ENCODE results near the gene IFNW1.

DNA sequence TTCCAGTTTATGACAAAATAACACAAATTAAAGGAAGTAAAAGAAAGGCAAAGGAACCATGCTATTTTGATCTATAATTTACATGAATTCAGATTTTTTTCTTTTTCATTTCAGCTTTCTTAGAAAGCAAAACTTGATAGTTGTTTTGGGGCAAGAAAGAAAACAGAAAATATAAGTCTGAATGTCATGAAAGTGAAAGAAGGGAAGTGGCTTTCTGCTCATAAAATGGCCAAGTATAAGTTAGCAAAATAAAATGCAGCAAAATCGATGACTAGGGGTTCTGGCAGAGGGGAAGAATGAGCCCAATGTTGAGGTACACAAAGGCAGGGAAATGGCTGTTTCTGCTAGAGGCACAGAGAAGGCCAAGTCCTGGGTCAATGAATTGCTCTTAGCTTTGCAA is 3.0 kb upstream of the IFNW1 start:
- TF ChIP-seq SPI1 (IDR thresholded peaks at IDR 0.05; ENCODE audit: borderline replicate concordance, insufficient read depth, low read depth, low read length) (peak; percentile 84), EZH2 (IDR thresholded peaks at IDR 0.05; ENCODE audit: borderline replicate concordance, control insufficient read depth, low read depth, low read length) (no peak), POU2F2 (IDR thresholded peaks at IDR 0.05; ENCODE audit: borderline replicate concordance, low read depth, low read length) (no peak), BMI1 (IDR thresholded peaks at IDR 0.05; ENCODE audit: borderline replicate concordance) (no peak), POLR2A (IDR thresholded peaks at IDR 0.05; ENCODE audit: low read depth, low read length) (no peak), POLR2AphosphoS5 (IDR thresholded peaks at IDR 0.05; ENCODE audit: low read length) (no peak), CEBPB (IDR thresholded peaks at IDR 0.05; ENCODE audit: borderline replicate concordance in 1 of 2, low read depth in 2 of 2, low read length in 2 of 2) (no peak)
- TF ChIP-seq, protein P1, sequence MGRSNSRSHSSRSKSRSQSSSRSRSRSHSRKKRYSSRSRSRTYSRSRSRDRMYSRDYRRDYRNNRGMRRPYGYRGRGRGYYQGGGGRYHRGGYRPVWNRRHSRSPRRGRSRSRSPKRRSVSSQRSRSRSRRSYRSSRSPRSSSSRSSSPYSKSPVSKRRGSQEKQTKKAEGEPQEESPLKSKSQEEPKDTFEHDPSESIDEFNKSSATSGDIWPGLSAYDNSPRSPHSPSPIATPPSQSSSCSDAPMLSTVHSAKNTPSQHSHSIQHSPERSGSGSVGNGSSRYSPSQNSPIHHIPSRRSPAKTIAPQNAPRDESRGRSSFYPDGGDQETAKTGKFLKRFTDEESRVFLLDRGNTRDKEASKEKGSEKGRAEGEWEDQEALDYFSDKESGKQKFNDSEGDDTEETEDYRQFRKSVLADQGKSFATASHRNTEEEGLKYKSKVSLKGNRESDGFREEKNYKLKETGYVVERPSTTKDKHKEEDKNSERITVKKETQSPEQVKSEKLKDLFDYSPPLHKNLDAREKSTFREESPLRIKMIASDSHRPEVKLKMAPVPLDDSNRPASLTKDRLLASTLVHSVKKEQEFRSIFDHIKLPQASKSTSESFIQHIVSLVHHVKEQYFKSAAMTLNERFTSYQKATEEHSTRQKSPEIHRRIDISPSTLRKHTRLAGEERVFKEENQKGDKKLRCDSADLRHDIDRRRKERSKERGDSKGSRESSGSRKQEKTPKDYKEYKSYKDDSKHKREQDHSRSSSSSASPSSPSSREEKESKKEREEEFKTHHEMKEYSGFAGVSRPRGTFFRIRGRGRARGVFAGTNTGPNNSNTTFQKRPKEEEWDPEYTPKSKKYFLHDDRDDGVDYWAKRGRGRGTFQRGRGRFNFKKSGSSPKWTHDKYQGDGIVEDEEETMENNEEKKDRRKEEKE (IDR thresholded peaks at IDR 0.05), result no peak
- TF ChIP-seq, protein P2, sequence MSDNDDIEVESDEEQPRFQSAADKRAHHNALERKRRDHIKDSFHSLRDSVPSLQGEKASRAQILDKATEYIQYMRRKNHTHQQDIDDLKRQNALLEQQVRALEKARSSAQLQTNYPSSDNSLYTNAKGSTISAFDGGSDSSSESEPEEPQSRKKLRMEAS (IDR thresholded peaks at IDR 0.05; ENCODE audit: low read depth, low read length), result no peak

Measured in GM12878 (cell line).